ENCODE results near the gene LRSAM1. TPM values are rescaled to one million over a fixed set of nuclear protein-coding genes. Genes with fewer than 3 reads are reported as not detected.

LRSAM1 gene
- total and polyA plus RNA-seq, 7 experiments from 2014 or later: 4.0 to 23.3 (median 17.6) TPM

DNA sequence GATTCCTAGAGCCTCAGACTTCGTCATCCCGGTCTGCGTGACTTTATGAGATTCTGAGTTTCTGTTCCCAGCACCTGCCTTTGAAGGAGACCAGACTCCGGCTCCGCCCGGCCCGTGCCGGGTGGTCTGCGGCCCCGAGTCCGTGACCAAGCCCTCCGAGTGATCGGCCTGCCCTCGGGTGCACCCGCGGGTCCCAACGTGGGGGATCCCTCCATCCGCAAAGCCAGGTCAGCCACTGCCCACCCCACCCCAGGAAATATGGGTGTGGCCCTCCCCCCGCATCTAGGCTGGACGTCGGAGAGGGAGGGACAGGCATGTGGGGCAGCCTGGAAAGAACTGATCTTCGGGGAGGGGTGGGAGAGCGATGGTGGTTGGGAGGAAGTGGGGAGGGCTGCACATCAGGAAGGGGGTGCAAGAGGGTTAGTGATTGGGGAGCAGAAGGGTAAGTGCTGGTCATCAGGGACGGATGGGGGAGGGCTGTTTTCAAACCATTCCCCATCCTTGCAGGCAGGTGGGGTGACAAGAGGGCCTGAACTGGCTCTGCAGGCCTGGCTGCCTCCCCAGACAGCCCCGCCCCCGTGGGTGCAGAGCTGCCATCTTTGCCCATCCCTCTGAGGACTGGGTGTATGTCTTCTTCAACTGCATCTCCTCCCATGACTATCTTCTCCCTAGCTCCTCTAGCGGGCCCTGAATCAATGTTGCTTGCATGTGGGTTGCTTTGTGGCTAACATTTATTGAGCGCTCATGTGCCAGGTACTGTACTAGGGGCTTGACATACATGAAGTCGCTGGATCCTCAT is 747 bp downstream of the LRSAM1 start:
- H3K27ac ChIP-seq (ENCODE audit: low read depth, low read length): peak overlapping the region; percentile 86
- intact Hi-C loops (cut with micrococcal nuclease): loop anchor here (1.0 to 10.0 kb wide), 18 partner anchors 28 to 825 kb away; partner anchors contain the start of genes PTRH1 (in 2 of the 2), ZNF79 (in 2 of the 2), BBLN (in 1 of the 2) and CDK9 (in 1 of the 2)
- H3K27ac Mint-ChIP-seq: peak overlapping the region; percentile 76 to 97 (median 94)
- H3K4me1 ChIP-seq (ENCODE audit: control insufficient read depth in 2 of 2, insufficient read depth in 2 of 2, low read length in 2 of 2): peaks cover 21 to 25% of the 10 kb centered on the region in 2 donors
- peaks cover 15 to 37% (median 23%) of the 10 kb centered on the region in 3 experiments for H3K36me3 ChIP-seq (ENCODE audit: control insufficient read depth in 2 of 3, insufficient read depth in 3 of 3, low read length in 3 of 3)
- ChIA-PET POLR2A (interaction anchor here (0.6 to 2.8 kb wide), 19 partner anchors 9 to 738 kb away, joined by 3 to 28 read pairs (median 5); partner anchors contain the start of genes SLC2A8 and ZNF79), CTCF (interaction anchor here (0.6 kb wide), 1 partner anchor 510 kb away, joined by 3 read pairs; no protein-coding TSS in a partner anchor)
- H3K36me3 Mint-ChIP-seq: peaks cover 5 to 39% (median 23%) of the 10 kb centered on the region in 5 donors
- ATAC-seq: no peak
- peaks cover 0 to 8% (median 0%) of the 10 kb centered on the region in 11 donors for H3K9me3 Mint-ChIP-seq
- H3K4me3 ChIP-seq (ENCODE audit: low read length): peak overlapping the region; percentile 75
- H3K27me3 ChIP-seq (ENCODE audit: control insufficient read depth in 2 of 2, insufficient read depth in 2 of 2, low read length in 2 of 2): no peaks in the 10 kb centered on the region
- DNase-seq: peak; percentile 5 to 62 (median 26)
- H3K4me1 Mint-ChIP-seq: peaks cover 21 to 45% (median 40%) of the 10 kb centered on the region in 7 donors
- no peaks in the 10 kb centered on the region for H3K9me3 ChIP-seq (ENCODE audit: control insufficient read depth in 2 of 3, low read length in 3 of 3)
- H3K27me3 Mint-ChIP-seq: no peaks in the 10 kb centered on the region
- H3K4me3 Mint-ChIP-seq: peak overlapping the region; percentile 83 to 98 (median 94)

DNA sequence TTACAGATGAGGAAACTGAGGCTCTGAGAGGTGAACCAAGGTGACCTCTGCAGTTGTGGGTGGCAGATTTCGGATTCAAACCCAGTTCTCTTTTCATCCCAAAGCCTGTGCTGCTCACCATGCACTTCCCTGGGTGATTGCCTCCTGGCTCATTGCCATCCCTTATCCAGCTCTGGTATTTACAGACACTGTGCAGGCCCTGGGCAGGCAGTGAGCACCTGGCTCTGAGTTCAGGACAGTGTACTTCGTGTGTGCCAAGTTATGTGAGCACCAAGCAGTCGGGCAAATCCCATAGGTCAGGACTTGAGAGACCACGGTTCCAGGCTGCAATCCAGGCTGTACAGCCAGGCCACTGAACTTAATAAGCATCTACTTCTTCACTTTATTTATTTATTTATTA is 1.4 kb downstream of the LRSAM1 start:
- peak overlapping the region in 9 of 10 donors; percentile 83 to 98 (median 94) for H3K4me3 Mint-ChIP-seq
- peaks cover 0 to 8% (median 0%) of the 10 kb centered on the region in 11 donors for H3K9me3 Mint-ChIP-seq
- peaks cover 5 to 39% (median 19%) of the 10 kb centered on the region in 5 donors for H3K36me3 Mint-ChIP-seq
- intact Hi-C loops (cut with micrococcal nuclease): loop anchor here (5.0 to 10.0 kb wide), 6 partner anchors 115 to 825 kb away; partner anchors contain the start of genes CDK9 (in 1 of the 2), GOLGA2 (in 1 of the 2), SWI5 (in 1 of the 2) and ZBTB43 (in 1 of the 2)
- H3K4me1 ChIP-seq (ENCODE audit: control insufficient read depth in 2 of 2, insufficient read depth in 2 of 2, low read length in 2 of 2): peaks cover 21 to 25% of the 10 kb centered on the region in 2 donors
- DNase-seq: no peak
- ATAC-seq: no peak
- no peaks in the 10 kb centered on the region for H3K9me3 ChIP-seq (ENCODE audit: control insufficient read depth in 2 of 3, low read length in 3 of 3)
- H3K27me3 ChIP-seq (ENCODE audit: control insufficient read depth in 2 of 2, insufficient read depth in 2 of 2, low read length in 2 of 2): no peaks in the 10 kb centered on the region
- CTCF ChIA-PET: no interaction called here
- POLR2A ChIA-PET: no interaction called here
- H3K36me3 ChIP-seq (ENCODE audit: control insufficient read depth in 2 of 3, insufficient read depth in 3 of 3, low read length in 3 of 3): peaks cover 15 to 37% (median 22%) of the 10 kb centered on the region in 3 experiments
- peak overlapping the region in 4 of 9 donors; percentile 76 to 97 (median 92) for H3K27ac Mint-ChIP-seq
- H3K4me3 ChIP-seq (ENCODE audit: low read length): no peak overlapping the region
- H3K4me1 Mint-ChIP-seq: peaks cover 21 to 42% (median 38%) of the 10 kb centered on the region in 7 donors
- no peak overlapping the region for H3K27ac ChIP-seq (ENCODE audit: low read depth, low read length)
- no peaks in the 10 kb centered on the region for H3K27me3 Mint-ChIP-seq

DNA sequence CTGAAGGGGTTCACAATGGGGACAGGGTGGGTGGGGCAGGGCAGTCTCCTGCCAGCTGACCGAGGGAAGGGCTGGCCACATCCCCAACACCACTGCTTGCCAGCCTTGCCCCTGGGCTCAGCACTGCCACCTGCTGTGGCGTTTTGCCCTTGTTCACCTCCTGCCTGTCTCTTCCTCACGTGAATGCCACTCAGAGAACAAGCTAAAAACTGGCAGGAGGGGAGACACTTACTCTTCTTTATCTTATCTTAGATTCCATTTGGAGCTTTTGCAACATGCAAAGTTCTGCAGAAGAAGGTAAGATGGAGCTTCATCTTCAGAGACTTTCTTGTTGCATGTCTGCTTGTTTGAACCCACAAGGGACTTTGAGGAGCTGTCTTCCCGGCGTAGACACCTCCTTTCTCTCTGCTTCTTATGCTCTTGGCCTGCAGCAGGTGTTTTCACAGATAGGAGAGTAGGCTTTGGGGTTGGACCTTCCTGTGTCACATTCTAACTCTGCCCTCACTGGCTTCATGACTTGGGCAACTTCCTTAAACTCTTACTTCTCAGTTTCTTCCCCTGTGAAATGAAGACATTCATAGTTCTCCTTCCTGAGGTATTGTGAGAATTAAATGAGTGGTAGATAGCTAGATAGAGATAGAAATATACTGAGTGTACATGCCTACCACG is 4.1 kb downstream of the LRSAM1 start:
- Histone ChIP-seq H3K4me3 (ENCODE audit: low read length) (no peak overlapping the region), H3K27me3 (ENCODE audit: control insufficient read depth in 2 of 2, insufficient read depth in 2 of 2, low read length in 2 of 2) (no peaks in the 10 kb centered on the region), H3K4me1 (ENCODE audit: control insufficient read depth in 2 of 2, insufficient read depth in 2 of 2, low read length in 2 of 2) (peaks cover 4 to 8% of the 10 kb centered on the region in 2 donors), H3K9me3 (ENCODE audit: control insufficient read depth in 2 of 3, low read length in 3 of 3) (no peaks in the 10 kb centered on the region), H3K27ac (ENCODE audit: low read depth, low read length) (no peak overlapping the region), H3K36me3 (ENCODE audit: control insufficient read depth in 2 of 3, insufficient read depth in 3 of 3, low read length in 3 of 3) (peaks cover 0 to 23% (median 5%) of the 10 kb centered on the region in 3 experiments)
- CTCF ChIA-PET: interaction anchor here (0.6 to 1.1 kb wide), 6 partner anchors 18 to 706 kb away, joined by 3 to 4 read pairs (median 3); no protein-coding TSS in a partner anchor
- POLR2A ChIA-PET: interaction anchor here (1.3 kb wide), 1 partner anchor 37 kb away, joined by 3 read pairs; no protein-coding TSS in a partner anchor
- ATAC-seq (peak; percentile 12), DNase-seq (peak in 1 of 9 donors; percentile 10)
- Mint-ChIP-seq H3K9me3 (peaks cover 0 to 4% (median 0%) of the 10 kb centered on the region in 11 donors), H3K27me3 (no peaks in the 10 kb centered on the region), H3K27ac (no peak overlapping the region), H3K36me3 (peaks cover 5 to 22% (median 7%) of the 10 kb centered on the region in 5 donors), H3K4me1 (peaks cover 2 to 17% (median 13%) of the 10 kb centered on the region in 7 donors), H3K4me3 (no peak overlapping the region)
- intact Hi-C loops (cut with micrococcal nuclease): loop anchor here (1.0 to 10.0 kb wide), 2 partner anchors 144 to 651 kb away; partner anchors contain the start of gene ZBTB43 (in 1 of the 2)

DNA sequence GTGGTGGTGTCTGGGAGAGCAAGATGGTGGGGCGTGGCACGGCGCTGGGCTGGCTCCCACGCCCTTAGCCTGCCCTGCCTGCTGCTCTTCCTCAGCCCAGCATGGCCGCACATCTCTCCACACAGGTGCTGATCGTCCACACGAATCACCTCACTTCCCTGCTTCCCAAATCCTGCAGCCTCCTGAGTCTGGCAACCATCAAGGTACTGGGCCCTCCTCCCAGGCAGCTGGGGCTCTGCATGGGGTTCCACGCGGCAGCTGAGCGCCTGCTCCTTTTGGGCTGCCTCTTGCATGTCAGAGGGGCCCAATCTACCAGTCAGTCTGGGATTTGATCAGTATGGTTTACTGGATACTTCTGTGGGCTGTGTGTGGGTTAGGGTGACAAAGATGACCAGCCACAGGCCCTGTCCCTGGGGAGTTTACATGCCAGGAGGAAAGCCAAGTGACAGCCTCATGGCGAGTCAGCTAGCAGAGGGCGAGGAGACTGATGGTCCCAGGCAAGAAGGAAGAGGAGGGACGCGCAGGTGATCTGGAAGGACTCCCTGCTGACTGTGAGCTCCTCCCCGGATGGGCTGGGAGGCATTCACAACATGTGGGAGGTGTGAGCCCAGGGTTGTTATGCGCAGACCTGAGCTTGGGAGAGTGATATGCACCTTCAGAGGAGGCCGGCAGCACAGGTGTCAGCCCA is 6.0 kb downstream of the LRSAM1 start:
- Histone ChIP-seq H3K4me1 (ENCODE audit: control insufficient read depth in 2 of 2, insufficient read depth in 2 of 2, low read length in 2 of 2) (peaks cover 1 to 2% of the 10 kb centered on the region in 2 donors), H3K27me3 (ENCODE audit: control insufficient read depth in 2 of 2, insufficient read depth in 2 of 2, low read length in 2 of 2) (no peaks in the 10 kb centered on the region), H3K4me3 (ENCODE audit: low read length) (no peak overlapping the region), H3K27ac (ENCODE audit: low read depth, low read length) (no peak overlapping the region), H3K9me3 (ENCODE audit: control insufficient read depth in 2 of 3, low read length in 3 of 3) (no peaks in the 10 kb centered on the region), H3K36me3 (ENCODE audit: control insufficient read depth in 2 of 3, insufficient read depth in 3 of 3, low read length in 3 of 3) (peaks cover 2 to 38% (median 5%) of the 10 kb centered on the region in 3 experiments)
- ChIA-PET POLR2A (no interaction called here), CTCF (interaction anchor here (0.7 kb wide), 1 partner anchor 100 kb away, joined by 5 read pairs; no protein-coding TSS in a partner anchor)
- H3K4me3 Mint-ChIP-seq: no peak overlapping the region
- no peak overlapping the region for H3K27ac Mint-ChIP-seq
- peaks cover 7 to 37% (median 10%) of the 10 kb centered on the region in 5 donors for H3K36me3 Mint-ChIP-seq
- no peaks in the 10 kb centered on the region for H3K27me3 Mint-ChIP-seq
- peaks cover 0 to 10% (median 3%) of the 10 kb centered on the region in 7 donors for H3K4me1 Mint-ChIP-seq
- ATAC-seq (no peak), DNase-seq (no peak)
- intact Hi-C loops (cut with micrococcal nuclease): loop anchor here in 1 of 2 donors (10.0 kb wide), 1 partner anchor 653 kb away; the partner anchor contains the start of gene ZBTB43
- H3K9me3 Mint-ChIP-seq: no peaks in the 10 kb centered on the region

DNA sequence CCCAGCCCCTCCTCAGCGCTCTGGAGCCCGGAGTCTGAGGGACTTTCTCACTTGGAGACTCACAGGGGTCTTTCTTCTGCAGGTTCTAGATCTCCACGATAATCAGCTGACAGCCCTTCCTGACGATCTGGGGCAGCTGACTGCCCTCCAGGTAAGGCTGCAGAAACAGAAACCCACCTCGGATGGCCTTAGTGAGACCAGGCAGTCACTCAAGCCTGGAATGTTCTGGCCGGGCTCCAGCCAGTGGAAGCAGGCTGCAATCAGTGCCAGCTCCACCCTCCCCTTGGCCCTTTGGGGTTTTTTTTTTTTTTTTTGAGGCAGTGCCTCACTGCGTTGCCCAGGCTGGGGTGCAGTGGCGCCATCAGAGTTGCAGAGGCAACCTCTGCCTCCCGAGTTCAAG is 7.6 kb downstream of the LRSAM1 start:
- ChIA-PET CTCF (no interaction called here), POLR2A (no interaction called here)
- Histone ChIP-seq H3K9me3 (ENCODE audit: control insufficient read depth in 2 of 3, low read length in 3 of 3) (no peaks in the 10 kb centered on the region), H3K4me1 (ENCODE audit: control insufficient read depth in 2 of 2, insufficient read depth in 2 of 2, low read length in 2 of 2) (no peaks in the 10 kb centered on the region), H3K4me3 (ENCODE audit: low read length) (no peak overlapping the region), H3K27me3 (ENCODE audit: control insufficient read depth in 2 of 2, insufficient read depth in 2 of 2, low read length in 2 of 2) (no peaks in the 10 kb centered on the region), H3K27ac (ENCODE audit: low read depth, low read length) (no peak overlapping the region), H3K36me3 (ENCODE audit: control insufficient read depth in 2 of 3, insufficient read depth in 3 of 3, low read length in 3 of 3) (peaks cover 5 to 50% (median 5%) of the 10 kb centered on the region in 3 experiments)
- intact Hi-C loops (cut with micrococcal nuclease): loop anchor here in 1 of 2 donors (10.0 kb wide), 1 partner anchor 654 kb away; the partner anchor contains the start of gene ZBTB43
- Mint-ChIP-seq H3K27me3 (no peaks in the 10 kb centered on the region), H3K4me1 (peaks cover 0 to 9% (median 0%) of the 10 kb centered on the region in 7 donors), H3K36me3 (peaks cover 9 to 43% (median 16%) of the 10 kb centered on the region in 5 donors), H3K9me3 (no peaks in the 10 kb centered on the region), H3K27ac (no peak overlapping the region), H3K4me3 (no peak overlapping the region)
- no peak for DNase-seq
- ATAC-seq: no peak

All from naive thymus-derived CD4-positive, alpha-beta T cell (primary cell).